Tibial nerve (tissue), 4 donors: ENCODE data around the gene MSL1. TPM values are rescaled to one million over a fixed set of nuclear protein-coding genes. Genes with fewer than 3 reads are reported as not detected.

Experiments used
- DNase-seq, 2 donors: peaks; one replicate each; pipeline ENCODE4 v3.0.0-alpha.2; 2019; ENCODE audit warnings: low spot score in 2 of 2
- H3K27ac ChIP-seq, 4 donors: fragments of 200-600 bp; sonication (generic) in 3 of 4; one replicate each; pipeline ENCODE4 v1.5.1; 2017 to 2019; ENCODE audit warnings: mild to moderate bottlenecking in 1 of 4
- H3K27me3 ChIP-seq, 2 donors: fragments of 200-600 bp; sonication (generic) in 1 of 2; one replicate each; pipeline versions ENCODE4 v1.5.1 to v1.6.0; 2017 to 2019
- H3K36me3 ChIP-seq, 3 donors: fragments of 200-600 bp; sonication (generic); one replicate each; pipeline ENCODE4 v1.5.1; 2018 to 2019
- H3K4me1 ChIP-seq, 4 donors: fragments of 200-600 bp; sonication (generic) in 3 of 4; one replicate each; pipeline ENCODE4 v1.5.1; 2017 to 2019
- H3K4me3 ChIP-seq, 4 donors: fragments of 200-600 bp; sonication (generic) in 3 of 4; one replicate each; pipeline ENCODE4 v1.5.1; 2017 to 2019; ENCODE audit warnings: mild to moderate bottlenecking in 1 of 4, moderate library complexity in 1 of 4
- H3K9me3 ChIP-seq, 4 donors: fragments of 200-600 bp; sonication (generic) in 3 of 4; one replicate each; pipeline ENCODE4 v1.5.1; 2017 to 2019
- CTCF ChIP-seq, 5 experiments: fragments of 200-600 bp in 3 of 5; fragments of 450-650 bp in 2 of 5; sonication (generic) in 3 of 5; IDR thresholded peaks; one replicate each; pipeline ENCODE4 v1.5.1; 2016 to 2019; ENCODE audit warnings: antibody characterized with exemption in 5 of 5, mild to moderate bottlenecking in 3 of 5, moderate library complexity in 2 of 5
- EP300 ChIP-seq, 2 donors: sonication (generic); formaldehyde crosslinking; IDR thresholded peaks; one replicate each; pipeline ENCODE4 v1.6.1; 2017; ENCODE audit warnings: antibody characterized with exemption in 2 of 2, mild to moderate bottlenecking in 1 of 2
- POLR2A ChIP-seq, 2 donors: fragments of 450-650 bp; IDR thresholded peaks; one replicate each; pipeline ENCODE4 v1.6.1; 2017; ENCODE audit warnings: antibody characterized with exemption in 2 of 2, mild to moderate bottlenecking in 2 of 2, moderate library complexity in 2 of 2
- WGBS, 2 donors: methylation state at CpG; one replicate each; pipeline ENCODE4 v1.1.5; 2018; 5-methylcytosine and 5-hydroxymethylcytosine counted together
- total RNA-seq, 4 donors: library from RNA; depleted of rRNA; stranded (reverse); fragments of >200 nt; gene quantifications; one replicate each; pipeline ENCODE4 v1.1.0, GENCODE V29; 2016

MSL1 gene
- total RNA-seq, 4 donors from 2014 or later: 78.0 to 113 (median 107) TPM

- DNase-seq: no peak
- WGBS, 2 donors: 57 to 67% methylated on average over 4 of the region's 4 CpGs
Observed at GRCh38 chr17:40150276-40150675, 28.5 kb downstream of the MSL1 start.

GRCh38 chr17:40151414-40151963 is 29.7 kb downstream of the MSL1 start:
- no peak for DNase-seq
- Histone ChIP-seq H3K27me3 (no peaks in the 10 kb centered on the region), H3K4me3 (no peak overlapping the region), H3K27ac (no peak overlapping the region), H3K4me1 (peaks cover 0 to 40% (median 1%) of the 10 kb centered on the region in 4 donors), H3K9me3 (no peaks in the 10 kb centered on the region), H3K36me3 (peaks cover 0 to 88% (median 0%) of the 10 kb centered on the region in 3 donors)
- TF ChIP-seq CTCF (IDR thresholded peaks at IDR 0.05) (no peak), POLR2A (IDR thresholded peaks at IDR 0.05) (no peak), EP300 (IDR thresholded peaks at IDR 0.05) (no peak)
- 71 to 72% methylated on average over 7 of the region's 7 CpGs for WGBS, 2 donors

More at GRCh38 chr17:40150276-40150675, 28.5 kb downstream of the MSL1 start:
- no peak overlapping the region for H3K27ac ChIP-seq
- no peak for TF ChIP-seq CTCF (IDR thresholded peaks at IDR 0.05)
- no peak for TF ChIP-seq POLR2A (IDR thresholded peaks at IDR 0.05)
- TF ChIP-seq EP300 (IDR thresholded peaks at IDR 0.05): no peak
- H3K4me1 ChIP-seq: peaks cover 0 to 50% (median 1%) of the 10 kb centered on the region in 4 donors
- H3K9me3 ChIP-seq: no peaks in the 10 kb centered on the region
- H3K36me3 ChIP-seq: peaks cover 0 to 96% (median 0%) of the 10 kb centered on the region in 3 donors
- no peaks in the 10 kb centered on the region for H3K27me3 ChIP-seq
- no peak overlapping the region for H3K4me3 ChIP-seq

GRCh38 chr17:40153603-40154236 is 31.9 kb downstream of the MSL1 start:
- WGBS, 2 donors: 83 to 87% methylated on average over 14 of the region's 14 CpGs
- H3K27ac ChIP-seq: no peak overlapping the region
- TF ChIP-seq EP300 (IDR thresholded peaks at IDR 0.05): no peak
- TF ChIP-seq POLR2A (IDR thresholded peaks at IDR 0.05): no peak
- no peak for TF ChIP-seq CTCF (IDR thresholded peaks at IDR 0.05)
- H3K27me3 ChIP-seq: no peaks in the 10 kb centered on the region
- peaks cover 0 to 37% (median 4%) of the 10 kb centered on the region in 4 donors for H3K4me1 ChIP-seq
- H3K9me3 ChIP-seq: no peaks in the 10 kb centered on the region
- DNase-seq: no peak
- H3K4me3 ChIP-seq: no peak overlapping the region
- peaks cover 0 to 67% (median 0%) of the 10 kb centered on the region in 3 donors for H3K36me3 ChIP-seq

GRCh38 chr17:40157973-40158372 is 36.2 kb downstream of the MSL1 start:
- Histone ChIP-seq H3K27me3 (no peaks in the 10 kb centered on the region), H3K36me3 (peaks cover 0 to 58% (median 9%) of the 10 kb centered on the region in 3 donors), H3K4me3 (no peak overlapping the region), H3K9me3 (no peaks in the 10 kb centered on the region), H3K4me1 (peaks cover 0 to 21% (median 4%) of the 10 kb centered on the region in 4 donors), H3K27ac (peak overlapping the region in 1 of 4 donors; percentile 48)
- no peak for TF ChIP-seq CTCF (IDR thresholded peaks at IDR 0.05)
- no peak for TF ChIP-seq EP300 (IDR thresholded peaks at IDR 0.05)
- TF ChIP-seq POLR2A (IDR thresholded peaks at IDR 0.05): no peak
- whole genome bisulfite sequencing, 2 donors: 67 to 68% methylated on average over 2 of the region's 2 CpGs
- DNase-seq: no peak

GRCh38 chr17:40158438-40159013 is 36.8 kb downstream of the MSL1 start:
- no peaks in the 10 kb centered on the region for H3K27me3 ChIP-seq
- 75 to 80% methylated on average over 3 of the region's 3 CpGs for WGBS, 2 donors
- TF ChIP-seq CTCF (IDR thresholded peaks at IDR 0.05) (no peak), POLR2A (IDR thresholded peaks at IDR 0.05) (no peak), EP300 (IDR thresholded peaks at IDR 0.05) (no peak)
- H3K27ac ChIP-seq: peak overlapping the region in 2 of 4 donors; percentile 48 to 62
- no peak for DNase-seq
- no peaks in the 10 kb centered on the region for H3K9me3 ChIP-seq
- no peak overlapping the region for H3K4me3 ChIP-seq
- peaks cover under 1 to 58% (median 14%) of the 10 kb centered on the region in 3 donors for H3K36me3 ChIP-seq
- H3K4me1 ChIP-seq: peaks cover 0 to 21% (median 4%) of the 10 kb centered on the region in 4 donors
